Mammary epithelial cell (primary cell): Measurements from ENCODE around the gene HCRTR2.

ENCODE experiments used
- CTCF ChIP-seq, 2 donors: IDR thresholded peaks in 1 of 2; conservative IDR thresholded peaks in 1 of 2; 2 replicates each; pipeline ENCODE4 v1.5.1; 2011 to 2012; ENCODE audit warnings: inconsistent platforms in 2 of 2, low read length in 2 of 2, mild to moderate bottlenecking in 2 of 2, control low read depth in 1 of 2, low read depth in 1 of 2; ENCODE audit not compliant: insufficient read depth in 1 of 2; ENCODE audit errors: extremely low read depth in 1 of 2
- EZH2 ChIP-seq: IDR thresholded peaks from 2 replicates; pipeline ENCODE4 v1.6.1; 2012; ENCODE audit warnings: low read length, inconsistent platforms, borderline replicate concordance

- TF ChIP-seq CTCF (conservative IDR thresholded peaks at IDR 0.05 in 1 of 2, IDR thresholded peaks at IDR 0.05 in 1 of 2; ENCODE audit: extremely low read depth in 1 of 2, insufficient read depth in 1 of 2, low read depth in 1 of 2, low read length in 2 of 2) (no peak), EZH2 (no peak)
These were observed 46.6 kb downstream of the HCRTR2 start for GRCh38 chr6:55220961-55221360.
